Activated naive CD8-positive, alpha-beta T cell (primary cell): ENCODE results near the gene GJC1.
"Not testable (repeated sequence)": the region's sequence is repeated elsewhere in the genome, so short reads cannot be mapped to it uniquely, and the experiment has no call there.

Source experiments
- H3K27ac Mint-ChIP-seq: one replicate; pipeline ENCODE4 v1.8.0; 2021; ENCODE audit warnings: mixed read lengths
- H3K27me3 Mint-ChIP-seq: one replicate; pipeline ENCODE4 v1.8.0; 2021; ENCODE audit warnings: mixed read lengths
- H3K36me3 Mint-ChIP-seq: one replicate; pipeline ENCODE4 v1.8.0; 2021; ENCODE audit warnings: mixed read lengths
- H3K4me1 Mint-ChIP-seq: one replicate; pipeline ENCODE4 v1.8.0; 2021; ENCODE audit warnings: low read depth, mixed read lengths
- H3K4me3 Mint-ChIP-seq: one replicate; pipeline ENCODE4 v1.8.0; 2021; ENCODE audit warnings: mild to moderate bottlenecking, mixed read lengths
- H3K9me3 Mint-ChIP-seq: one replicate; pipeline ENCODE4 v1.8.0; 2021; ENCODE audit warnings: low read depth, mixed read lengths

GJC1 gene

GRCh38 chr17:44757045-44757917 is 72.8 kb downstream of the GJC1 start:
- H3K27ac Mint-ChIP-seq, result no peak overlapping the region
- H3K4me1 Mint-ChIP-seq, result no peaks in the 10 kb centered on the region
- H3K27me3 Mint-ChIP-seq, result peaks cover 18% of the 10 kb centered on the region
- no peaks in the 10 kb centered on the region for H3K9me3 Mint-ChIP-seq
- H3K4me3 Mint-ChIP-seq, result peak overlapping the region; percentile 60
- no peaks in the 10 kb centered on the region for H3K36me3 Mint-ChIP-seq

GRCh38 chr17:44755180-44755579 is 74.9 kb downstream of the GJC1 start:
- not testable (repeated sequence) for H3K9me3 Mint-ChIP-seq, H3K27me3 Mint-ChIP-seq, H3K36me3 Mint-ChIP-seq, H3K4me1 Mint-ChIP-seq, H3K27ac Mint-ChIP-seq, H3K4me3 Mint-ChIP-seq

GRCh38 chr17:44754276-44754675 is 75.8 kb downstream of the GJC1 start:
- peaks cover 4% of the 10 kb centered on the region for H3K36me3 Mint-ChIP-seq
- no peak overlapping the region for H3K4me3 Mint-ChIP-seq
- no peaks in the 10 kb centered on the region for H3K9me3 Mint-ChIP-seq
- no peak overlapping the region for H3K27ac Mint-ChIP-seq
- no peaks in the 10 kb centered on the region for H3K4me1 Mint-ChIP-seq
- peaks cover 8% of the 10 kb centered on the region for H3K27me3 Mint-ChIP-seq

- Mint-ChIP-seq H3K4me1 (no peaks in the 10 kb centered on the region), H3K36me3 (peaks cover 4% of the 10 kb centered on the region), H3K4me3 (no peak overlapping the region), H3K27ac (no peak overlapping the region), H3K27me3 (peaks cover 7% of the 10 kb centered on the region), H3K9me3 (no peaks in the 10 kb centered on the region)
Observed at GRCh38 chr17:44752953-44753861, 76.9 kb downstream of the GJC1 start.

- Mint-ChIP-seq H3K27ac (no peak overlapping the region), H3K4me3 (no peak overlapping the region), H3K4me1 (no peaks in the 10 kb centered on the region), H3K9me3 (no peaks in the 10 kb centered on the region), H3K36me3 (peaks cover 4% of the 10 kb centered on the region), H3K27me3 (no peaks in the 10 kb centered on the region)
Observed at GRCh38 chr17:44751806-44752205, 78.3 kb downstream of the GJC1 start.

GRCh38 chr17:44751331-44751730 is 78.8 kb downstream of the GJC1 start:
- Mint-ChIP-seq H3K9me3 (no peaks in the 10 kb centered on the region), H3K27me3 (no peaks in the 10 kb centered on the region), H3K36me3 (peaks cover 4% of the 10 kb centered on the region), H3K27ac (no peak overlapping the region), H3K4me3 (no peak overlapping the region), H3K4me1 (no peaks in the 10 kb centered on the region)

- no peaks in the 10 kb centered on the region for H3K9me3 Mint-ChIP-seq
- H3K27ac Mint-ChIP-seq, result no peak overlapping the region
- no peaks in the 10 kb centered on the region for H3K27me3 Mint-ChIP-seq
- no peaks in the 10 kb centered on the region for H3K4me1 Mint-ChIP-seq
- H3K36me3 Mint-ChIP-seq, result peaks cover 4% of the 10 kb centered on the region
- no peak overlapping the region for H3K4me3 Mint-ChIP-seq
Observed at GRCh38 chr17:44749980-44750318, 80.1 kb downstream of the GJC1 start.

GRCh38 chr17:44749076-44749979 is 80.8 kb downstream of the GJC1 start:
- no peaks in the 10 kb centered on the region for H3K4me1 Mint-ChIP-seq
- H3K4me3 Mint-ChIP-seq, result no peak overlapping the region
- no peaks in the 10 kb centered on the region for H3K27me3 Mint-ChIP-seq
- H3K27ac Mint-ChIP-seq, result no peak overlapping the region
- peaks cover 4% of the 10 kb centered on the region for H3K36me3 Mint-ChIP-seq
- H3K9me3 Mint-ChIP-seq, result no peaks in the 10 kb centered on the region
